K562 (cell line): ENCODE data around the gene LCNL1. TPM values are rescaled to one million over a fixed set of nuclear protein-coding genes. Genes with fewer than 3 reads are reported as not detected.

ENCODE experiments used
- ARNT ChIP-seq, 2 experiments: fragments of 450-650 bp; IDR thresholded peaks; 2 replicates each; pipeline ENCODE4 v1.6.1; 2016; ENCODE audit warnings: mild to moderate bottlenecking in 1 of 2
- BMI1 ChIP-seq: fragments of 150-350 bp; IDR thresholded peaks from 2 replicates; pipeline ENCODE4 v1.6.1; 2014; ENCODE audit warnings: low read length
- CREBBP ChIP-seq: IDR thresholded peaks from one replicate; pipeline ENCODE4 v1.6.1; 2012; ENCODE audit warnings: low read depth, mild to moderate bottlenecking, control low read depth, inconsistent platforms, low read length
- JUND ChIP-seq, 2 experiments: IDR thresholded peaks; 2 replicates in 1 of 2; 3 replicates in 1 of 2; pipeline ENCODE4 v1.6.1; 2011; ENCODE audit warnings: borderline replicate concordance in 2 of 2, low read depth in 2 of 2, low read length in 2 of 2, improper control_type of control experiment in 1 of 2, missing biosample characterization in 1 of 2, missing genetic modification characterization in 1 of 2, missing genetic modification reagents in 1 of 2
- MAFF ChIP-seq: IDR thresholded peaks from 2 replicates; pipeline ENCODE4 v1.6.1; 2012; ENCODE audit warnings: low read length, improper control_type of control experiment
- MEIS2 ChIP-seq: fragments of 450-650 bp; IDR thresholded peaks from 2 replicates; pipeline ENCODE4 v1.6.1; 2014; ENCODE audit warnings: mild to moderate bottlenecking; ENCODE audit not compliant: partially characterized antibody
- MYNN ChIP-seq, 2 experiments: sonication (generic); formaldehyde crosslinking in 1 of 2; IDR thresholded peaks; 2 replicates each; pipeline versions ENCODE4 v1.5.0 to v1.6.1; 2016 to 2020; ENCODE audit warnings: antibody characterized with exemption in 1 of 2, missing genetic modification reagents in 1 of 2
- POLR2G ChIP-seq: fragments of 200-400 bp; formaldehyde crosslinking; IDR thresholded peaks from 2 replicates; pipeline ENCODE4 v1.6.1; 2017; ENCODE audit warnings: low read depth, mild to moderate bottlenecking, antibody characterized with exemption, low read length, moderate library complexity
- SP1 ChIP-seq: sonication (generic); formaldehyde crosslinking; IDR thresholded peaks from 2 replicates; pipeline ENCODE4 v1.8.1; 2022; ENCODE audit warnings: mild to moderate bottlenecking, missing genetic modification reagents
- TAF9B ChIP-seq: fragments of 450-650 bp; IDR thresholded peaks from 2 replicates; pipeline ENCODE4 v1.6.1; 2018; ENCODE audit warnings: mild to moderate bottlenecking; ENCODE audit not compliant: partially characterized antibody
- WHSC1 ChIP-seq: IDR thresholded peaks from one replicate; pipeline ENCODE4 v1.6.1; 2012; ENCODE audit warnings: low read length, control low read depth, inconsistent platforms
- ZNF23 ChIP-seq: fragments of 250-450 bp; sonication (Bioruptor Pico); IDR thresholded peaks from 2 replicates; pipeline ENCODE4 v1.4.0; 2020; ENCODE audit warnings: mild to moderate bottlenecking
- ZNF583 ChIP-seq: fragments of 250-450 bp; sonication (Bioruptor Pico); IDR thresholded peaks from 2 replicates; pipeline ENCODE4 v1.4.0; 2020
- polyA plus RNA-seq, 8 experiments: library from polyadenylated mRNA; depleted of rRNA in 4 of 8; stranded (reverse) in 5 of 8; unstranded in 3 of 8; fragments of >200 nt; fragmentation: Nextera tagmentation in 2 of 8; fragmentation: Illumina TruSeq in 1 of 8; extraction: Ambion mirVana in 2 of 8; extraction: Trizol in 1 of 8; gene quantifications; 2 replicates each; pipeline versions ENCODE4 v1.2.1 to v1.2.3, GENCODE V29; 2011 to 2014; ENCODE audit warnings: inconsistent platforms in 1 of 8, missing spikeins in 1 of 8
- total RNA-seq, 7 experiments: library from RNA; depleted of rRNA in 6 of 7; stranded (reverse); fragments of >200 nt in 6 of 7; fragmentation: Illumina TruSeq in 2 of 7; extraction: Trizol in 2 of 7; gene quantifications; 2 replicates each; pipeline versions ENCODE4 v1.2.1 to v1.2.3, GENCODE V29; 2011 to 2021; ENCODE audit warnings: low replicate concordance in 1 of 7
- TF ChIP-seq, protein P1 (sequence below): sonication (generic); formaldehyde crosslinking; IDR thresholded peaks from 2 replicates; pipeline ENCODE4 v1.8.1; 2023; ENCODE audit warnings: mild to moderate bottlenecking, missing genetic modification reagents
- TF ChIP-seq, protein P2 (sequence below), 2 experiments: fragments of 450-650 bp in 1 of 2; IDR thresholded peaks; 2 replicates each; pipeline ENCODE4 v1.6.1; 2011 to 2017; ENCODE audit warnings: low read depth in 2 of 2, antibody characterized with exemption in 1 of 2, borderline replicate concordance in 1 of 2, low read length in 1 of 2, mild to moderate bottlenecking in 1 of 2, mixed read lengths in 1 of 2; ENCODE audit not compliant: control insufficient read depth in 1 of 2
- TF ChIP-seq, protein P3 (sequence below), 3 experiments: fragments of 200-800 bp in 1 of 3; sonication (Bioruptor generic) in 1 of 3; sonication (generic) in 1 of 3; formaldehyde crosslinking in 1 of 3; IDR thresholded peaks; 2 replicates each; pipeline versions ENCODE4 v1.6.1 to v1.8.0; 2016 to 2022; ENCODE audit warnings: mild to moderate bottlenecking in 2 of 3, missing compliant biosample characterization in 2 of 3, missing genetic modification characterization in 2 of 3, missing genetic modification reagents in 1 of 3
- TF ChIP-seq, protein P4 (sequence below): fragments of 250-450 bp; sonication (Bioruptor Pico); IDR thresholded peaks from 2 replicates; pipeline ENCODE4 v1.5.0; 2021; ENCODE audit warnings: mild to moderate bottlenecking, moderate library complexity

Gene LCNL1
- total and polyA plus RNA-seq, 9 of the 15 experiments (the other 6 are each of a cell fraction or from before 2014, with no cell fraction given) = 0.04 to 0.16 (median 0.04) TPM; not detected in 4

DNA sequence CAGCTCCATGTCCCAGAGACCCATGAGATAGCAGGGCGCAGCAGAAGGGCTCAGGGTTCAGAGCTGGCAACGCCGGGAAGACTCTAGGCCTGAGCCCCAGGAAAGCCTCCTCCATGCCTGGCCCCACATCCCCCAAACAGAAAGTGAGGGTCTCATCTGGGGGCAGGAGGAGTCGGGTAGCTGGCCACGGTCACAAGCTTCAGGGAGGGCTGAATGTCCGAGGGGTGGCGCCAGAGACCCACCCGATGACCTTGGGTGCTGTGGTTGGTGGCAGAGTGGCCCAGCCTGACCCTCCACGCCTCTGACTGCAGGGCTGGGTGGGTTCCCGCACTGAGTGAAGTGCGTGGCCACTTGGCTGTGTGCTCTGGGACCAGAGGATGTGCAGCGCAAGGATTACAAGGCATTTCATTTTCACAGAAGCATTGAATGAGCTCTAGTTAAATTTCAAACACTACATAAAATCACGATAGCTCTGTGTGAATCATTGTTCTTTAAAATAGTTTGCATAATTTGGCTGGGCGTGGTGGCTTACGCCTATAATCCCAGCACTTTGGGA lies 34.8 kb upstream of the LCNL1 start (continued):
- TF ChIP-seq JUND (IDR thresholded peaks at IDR 0.05; ENCODE audit: borderline replicate concordance, low read depth, low read length) = 0 out of 2 replicates have a peak, but pooled peaks have one; percentile 7
- TF ChIP-seq JUND (tag; IDR thresholded peaks at IDR 0.05; ENCODE audit: borderline replicate concordance, low read depth, low read length) = no peak; the same call in 2 of the 3 replicates
- no peak for TF ChIP-seq CREBBP
- TF ChIP-seq MEIS2 = no peak
- no peak for TF ChIP-seq MAFF
- TF ChIP-seq TAF9B = no peak
- TF ChIP-seq, protein P1, sequence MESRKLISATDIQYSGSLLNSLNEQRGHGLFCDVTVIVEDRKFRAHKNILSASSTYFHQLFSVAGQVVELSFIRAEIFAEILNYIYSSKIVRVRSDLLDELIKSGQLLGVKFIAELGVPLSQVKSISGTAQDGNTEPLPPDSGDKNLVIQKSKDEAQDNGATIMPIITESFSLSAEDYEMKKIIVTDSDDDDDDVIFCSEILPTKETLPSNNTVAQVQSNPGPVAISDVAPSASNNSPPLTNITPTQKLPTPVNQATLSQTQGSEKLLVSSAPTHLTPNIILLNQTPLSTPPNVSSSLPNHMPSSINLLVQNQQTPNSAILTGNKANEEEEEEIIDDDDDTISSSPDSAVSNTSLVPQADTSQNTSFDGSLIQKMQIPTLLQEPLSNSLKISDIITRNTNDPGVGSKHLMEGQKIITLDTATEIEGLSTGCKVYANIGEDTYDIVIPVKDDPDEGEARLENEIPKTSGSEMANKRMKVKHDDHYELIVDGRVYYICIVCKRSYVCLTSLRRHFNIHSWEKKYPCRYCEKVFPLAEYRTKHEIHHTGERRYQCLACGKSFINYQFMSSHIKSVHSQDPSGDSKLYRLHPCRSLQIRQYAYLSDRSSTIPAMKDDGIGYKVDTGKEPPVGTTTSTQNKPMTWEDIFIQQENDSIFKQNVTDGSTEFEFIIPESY (CRISPR knock-in tag) = peak; percentile 73; the same call in 1 of the 2 replicates
- TF ChIP-seq, protein P2, sequence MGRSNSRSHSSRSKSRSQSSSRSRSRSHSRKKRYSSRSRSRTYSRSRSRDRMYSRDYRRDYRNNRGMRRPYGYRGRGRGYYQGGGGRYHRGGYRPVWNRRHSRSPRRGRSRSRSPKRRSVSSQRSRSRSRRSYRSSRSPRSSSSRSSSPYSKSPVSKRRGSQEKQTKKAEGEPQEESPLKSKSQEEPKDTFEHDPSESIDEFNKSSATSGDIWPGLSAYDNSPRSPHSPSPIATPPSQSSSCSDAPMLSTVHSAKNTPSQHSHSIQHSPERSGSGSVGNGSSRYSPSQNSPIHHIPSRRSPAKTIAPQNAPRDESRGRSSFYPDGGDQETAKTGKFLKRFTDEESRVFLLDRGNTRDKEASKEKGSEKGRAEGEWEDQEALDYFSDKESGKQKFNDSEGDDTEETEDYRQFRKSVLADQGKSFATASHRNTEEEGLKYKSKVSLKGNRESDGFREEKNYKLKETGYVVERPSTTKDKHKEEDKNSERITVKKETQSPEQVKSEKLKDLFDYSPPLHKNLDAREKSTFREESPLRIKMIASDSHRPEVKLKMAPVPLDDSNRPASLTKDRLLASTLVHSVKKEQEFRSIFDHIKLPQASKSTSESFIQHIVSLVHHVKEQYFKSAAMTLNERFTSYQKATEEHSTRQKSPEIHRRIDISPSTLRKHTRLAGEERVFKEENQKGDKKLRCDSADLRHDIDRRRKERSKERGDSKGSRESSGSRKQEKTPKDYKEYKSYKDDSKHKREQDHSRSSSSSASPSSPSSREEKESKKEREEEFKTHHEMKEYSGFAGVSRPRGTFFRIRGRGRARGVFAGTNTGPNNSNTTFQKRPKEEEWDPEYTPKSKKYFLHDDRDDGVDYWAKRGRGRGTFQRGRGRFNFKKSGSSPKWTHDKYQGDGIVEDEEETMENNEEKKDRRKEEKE (IDR thresholded peaks at IDR 0.05; ENCODE audit: borderline replicate concordance in 1 of 2, control insufficient read depth in 1 of 2, low read depth in 2 of 2, low read length in 1 of 2) = no peak
- TF ChIP-seq BMI1 = no peak
- TF ChIP-seq, protein P3, sequence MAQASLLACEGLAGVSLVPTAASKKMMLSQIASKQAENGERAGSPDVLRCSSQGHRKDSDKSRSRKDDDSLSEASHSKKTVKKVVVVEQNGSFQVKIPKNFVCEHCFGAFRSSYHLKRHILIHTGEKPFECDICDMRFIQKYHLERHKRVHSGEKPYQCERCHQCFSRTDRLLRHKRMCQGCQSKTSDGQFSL (CRISPR knock-in tag; IDR thresholded peaks at IDR 0.05) = no peak
- TF ChIP-seq, protein P3 (tag; IDR thresholded peaks at IDR 0.05) = no peak
- no peak for TF ChIP-seq ZNF583 (CRISPR knock-in tag)
- TF ChIP-seq POLR2G = no peak
- TF ChIP-seq WHSC1 = no peak
- TF ChIP-seq ZNF23 (CRISPR knock-in tag) = no peak
- TF ChIP-seq ARNT (IDR thresholded peaks at IDR 0.05) = no peak
- peak; percentile 81; the same call in 1 of the 2 replicates for TF ChIP-seq MYNN (IDR thresholded peaks at IDR 0.05)
- no peak for TF ChIP-seq MYNN (CRISPR knock-in tag; IDR thresholded peaks at IDR 0.05)
- 0 out of 2 replicates have a peak, but pooled peaks have one; percentile 6 for TF ChIP-seq SP1 (CRISPR knock-in tag)
- TF ChIP-seq, protein P4, sequence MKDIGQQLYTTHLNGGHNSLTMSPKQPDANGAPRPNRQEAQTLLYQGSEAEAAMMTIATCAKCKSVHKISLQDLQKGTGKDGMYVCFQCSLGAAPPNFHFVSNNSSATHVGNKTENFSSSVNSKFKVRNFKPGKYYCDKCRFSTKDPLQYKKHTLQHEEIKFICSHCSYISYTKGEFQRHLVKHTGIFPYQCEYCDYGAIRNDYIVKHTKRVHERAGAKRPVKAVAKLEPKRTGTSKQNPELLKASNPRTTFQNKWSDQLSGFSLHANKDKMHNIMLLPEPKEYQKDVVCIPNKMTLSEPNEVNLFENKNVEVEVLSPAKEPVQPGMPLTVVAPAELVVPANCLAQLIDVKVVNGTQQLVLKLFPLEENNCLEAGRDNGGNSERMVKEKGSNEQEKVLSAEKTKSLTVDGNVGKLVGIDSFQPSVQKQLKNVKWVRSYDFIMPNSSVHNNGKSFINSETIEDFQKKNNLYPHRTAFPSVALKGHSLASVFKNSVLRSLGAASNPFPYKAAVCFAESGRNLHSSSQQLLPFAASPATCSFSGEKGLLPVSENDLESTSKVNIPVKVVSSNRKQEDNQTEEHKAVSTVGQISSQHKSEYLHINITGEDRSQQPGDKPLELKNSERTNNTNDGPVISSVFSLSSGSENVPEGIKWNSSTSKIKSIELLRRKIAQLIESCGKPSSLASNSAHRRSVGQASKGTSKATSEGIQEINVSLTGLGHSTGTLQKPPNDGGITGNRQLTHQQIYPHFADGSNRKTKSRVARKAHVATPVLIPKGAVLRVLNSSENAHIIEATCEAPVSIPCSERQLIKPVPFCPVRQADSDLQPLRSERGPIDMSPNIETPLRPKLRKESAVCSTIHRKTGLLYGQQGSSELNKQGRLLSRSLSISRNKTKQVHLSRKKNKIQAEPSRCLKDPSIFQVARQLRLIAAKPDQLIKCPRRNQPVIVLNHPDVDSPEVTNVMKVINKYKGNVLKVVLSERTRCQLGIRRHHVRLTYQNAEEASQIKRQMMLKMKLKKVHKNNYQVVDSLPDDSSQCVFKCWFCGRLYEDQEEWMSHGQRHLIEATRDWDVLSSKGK (CRISPR knock-in tag) = no peak
